Activated naive CD4-positive, alpha-beta T cell treated with anti-CD3 and anti-CD28 coated beads for 36 hours (primary cell): ENCODE results near the gene PTPN1. TPM values are rescaled to one million over a fixed set of nuclear protein-coding genes. Genes with fewer than 3 reads are reported as not detected.

Source experiments
- CTCF ChIA-PET: fragments of 350-600 bp; sonication (Branson Sonifier 250); formaldehyde crosslinking; loops from one replicate; lab custom pipeline; 2021; ENCODE audit warnings: antibody characterized with exemption; lab: Charles Lee
- DNase-seq: peaks from one replicate; pipeline ENCODE4 v3.0.0-alpha.2; 2020
- H3K27ac Mint-ChIP-seq: one replicate; pipeline ENCODE4 v1.8.0; 2021; ENCODE audit warnings: mild to moderate bottlenecking, mixed read lengths
- H3K27me3 Mint-ChIP-seq: one replicate; pipeline ENCODE4 v1.8.0; 2021; ENCODE audit warnings: low read depth, mixed read lengths
- H3K36me3 Mint-ChIP-seq: one replicate; pipeline ENCODE4 v1.8.0; 2021; ENCODE audit warnings: low read depth, mixed read lengths
- H3K4me1 Mint-ChIP-seq: one replicate; pipeline ENCODE4 v1.8.0; 2021; ENCODE audit warnings: low read depth, mixed read lengths
- H3K4me3 Mint-ChIP-seq: one replicate; pipeline ENCODE4 v1.8.0; 2021; ENCODE audit warnings: mild to moderate bottlenecking, moderate library complexity, mixed read lengths
- H3K9me3 Mint-ChIP-seq: one replicate; pipeline ENCODE4 v1.8.0; 2021; ENCODE audit warnings: mixed read lengths
- intact Hi-C: fragments of 100-400 bp; cut with micrococcal nuclease; formaldehyde crosslinking; loops from one replicate; pipeline ENCODE4 v1.15.1; 2023
- total RNA-seq, 2 experiments: library from RNA; stranded (reverse); gene quantifications; one replicate each; pipeline ENCODE4 v1.2.3, GENCODE V29; 2021

PTPN1 gene
- total RNA-seq, 2 experiments from 2014 or later, result 111 to 119 TPM

- H3K4me3 Mint-ChIP-seq, result no peak overlapping the region
- intact Hi-C loops, result no loop called here
- no peaks in the 10 kb centered on the region for H3K36me3 Mint-ChIP-seq
- no peaks in the 10 kb centered on the region for H3K27me3 Mint-ChIP-seq
- no peak for DNase-seq
- H3K4me1 Mint-ChIP-seq, result no peaks in the 10 kb centered on the region
- CTCF ChIA-PET, result no interaction called here
- no peak overlapping the region for H3K27ac Mint-ChIP-seq
- no peaks in the 10 kb centered on the region for H3K9me3 Mint-ChIP-seq
Measured at GRCh38 chr20:50601511-50602431, 91.6 kb downstream of the PTPN1 start.

DNA sequence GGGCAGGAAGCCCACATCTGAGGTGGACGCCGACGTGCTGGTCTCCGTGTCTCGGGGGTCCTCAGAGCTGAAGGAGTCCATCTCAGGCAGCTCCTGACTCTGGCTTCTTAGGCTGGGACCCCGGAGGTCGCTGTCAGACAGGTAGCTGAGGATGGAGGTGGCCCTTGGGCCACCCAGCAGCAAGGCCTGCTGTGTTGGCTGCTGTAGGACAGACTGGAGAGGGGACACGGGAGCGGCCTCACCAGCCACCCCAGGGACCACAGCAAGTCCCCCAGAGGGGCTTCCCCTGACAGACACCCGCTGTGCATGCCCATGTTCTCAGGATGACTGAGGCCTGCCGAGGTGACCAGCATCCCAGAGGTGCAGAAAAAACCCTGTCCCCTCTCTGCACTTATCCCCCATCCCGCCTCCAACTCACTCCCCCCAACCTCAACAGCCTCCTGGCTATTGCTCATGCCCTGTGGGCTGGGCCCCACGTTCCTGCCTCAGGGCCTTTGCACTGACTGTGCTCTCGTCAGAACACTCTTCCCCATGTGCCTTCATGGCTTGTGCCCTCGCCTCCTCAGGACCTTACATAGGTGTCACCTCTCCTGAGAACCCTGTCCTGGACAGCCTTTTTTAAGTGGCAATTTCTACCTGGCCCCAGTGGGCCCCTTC, 92.4 kb downstream of the PTPN1 start:
- Mint-ChIP-seq H3K4me1 (no peaks in the 10 kb centered on the region), H3K36me3 (no peaks in the 10 kb centered on the region), H3K4me3 (no peak overlapping the region), H3K9me3 (no peaks in the 10 kb centered on the region), H3K27me3 (no peaks in the 10 kb centered on the region), H3K27ac (no peak overlapping the region)
- intact Hi-C loops, result no loop called here
- CTCF ChIA-PET, result no interaction called here
- DNase-seq, result no peak

DNA sequence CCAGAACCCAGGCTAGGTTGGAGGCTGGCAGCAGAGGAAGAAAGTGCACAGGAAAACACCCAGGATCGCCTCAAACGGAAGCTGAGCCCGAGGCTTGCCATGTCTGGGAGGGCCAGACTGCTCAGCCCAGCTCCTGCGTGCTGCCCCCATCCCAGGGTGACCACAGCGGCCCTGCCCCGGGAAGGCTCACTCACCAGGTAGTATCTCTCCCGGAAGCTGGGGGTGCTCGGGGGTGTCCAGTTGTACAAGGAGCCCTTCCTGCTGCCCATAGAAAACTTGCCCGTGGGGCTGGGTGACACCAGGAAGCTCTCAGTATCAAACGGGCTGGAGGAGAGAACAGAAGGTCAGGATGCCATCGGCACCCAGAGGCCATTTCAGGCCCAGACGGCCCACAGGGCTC, 94.3 kb downstream of the PTPN1 start:
- no peak for DNase-seq
- intact Hi-C loops, result no loop called here
- Mint-ChIP-seq H3K4me3 (no peak overlapping the region), H3K27me3 (no peaks in the 10 kb centered on the region), H3K27ac (no peak overlapping the region), H3K9me3 (no peaks in the 10 kb centered on the region), H3K4me1 (no peaks in the 10 kb centered on the region), H3K36me3 (no peaks in the 10 kb centered on the region)
- CTCF ChIA-PET, result interaction anchor here (0.7 to 1.2 kb wide), 2 partner anchors 16 to 381 kb away, joined by 5 to 10 read pairs; no protein-coding TSS in a partner anchor

- intact Hi-C loops, result no loop called here
- DNase-seq, result no peak
- Mint-ChIP-seq H3K27me3 (no peaks in the 10 kb centered on the region), H3K36me3 (no peaks in the 10 kb centered on the region), H3K9me3 (no peaks in the 10 kb centered on the region), H3K4me3 (no peak overlapping the region), H3K27ac (no peak overlapping the region), H3K4me1 (no peaks in the 10 kb centered on the region)
- CTCF ChIA-PET, result interaction anchor here (1.2 kb wide), 1 partner anchor 17 kb away, joined by 10 read pairs; no protein-coding TSS in a partner anchor
Measured at GRCh38 chr20:50605136-50605535, 95.0 kb downstream of the PTPN1 start.

DNA sequence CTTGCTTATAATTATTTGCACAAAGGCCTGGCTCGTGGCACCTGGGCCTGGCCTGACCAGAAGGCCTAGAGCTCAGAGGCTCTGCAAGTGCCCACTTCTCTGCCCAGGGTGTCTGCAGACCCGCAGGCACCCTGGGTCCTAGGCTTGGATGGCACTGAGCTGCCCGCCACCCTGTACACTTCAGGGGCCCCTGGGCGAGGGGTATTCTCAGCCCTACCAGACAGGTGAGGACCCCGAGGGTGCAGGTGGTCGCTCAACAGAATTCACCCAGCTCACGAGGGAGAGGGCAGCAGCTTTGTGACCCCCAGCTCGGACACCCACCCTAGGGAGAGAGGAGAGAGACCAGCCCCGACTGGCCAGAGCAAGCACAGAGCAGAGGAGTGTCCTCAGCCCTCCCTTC, 97.3 kb downstream of the PTPN1 start:
- Mint-ChIP-seq H3K9me3 (no peaks in the 10 kb centered on the region), H3K36me3 (no peaks in the 10 kb centered on the region), H3K4me1 (no peaks in the 10 kb centered on the region), H3K4me3 (no peak overlapping the region), H3K27me3 (no peaks in the 10 kb centered on the region), H3K27ac (no peak overlapping the region)
- CTCF ChIA-PET, result interaction anchor here (1.7 kb wide), 1 partner anchor 19 kb away, joined by 6 read pairs; no protein-coding TSS in a partner anchor
- intact Hi-C loops, result no loop called here
- no peak for DNase-seq

GRCh38 chr20:50607850-50608749, 97.9 kb downstream of the PTPN1 start:
- intact Hi-C loops, result no loop called here
- no peaks in the 10 kb centered on the region for H3K27me3 Mint-ChIP-seq
- no peaks in the 10 kb centered on the region for H3K36me3 Mint-ChIP-seq
- H3K4me1 Mint-ChIP-seq, result no peaks in the 10 kb centered on the region
- H3K4me3 Mint-ChIP-seq, result no peak overlapping the region
- CTCF ChIA-PET, result interaction anchor here (1.7 kb wide), 1 partner anchor 19 kb away, joined by 6 read pairs; no protein-coding TSS in a partner anchor
- H3K27ac Mint-ChIP-seq, result no peak overlapping the region
- no peak for DNase-seq
- H3K9me3 Mint-ChIP-seq, result no peaks in the 10 kb centered on the region

GRCh38 chr20:50608750-50609104, 98.5 kb downstream of the PTPN1 start:
- Mint-ChIP-seq H3K36me3 (no peaks in the 10 kb centered on the region), H3K4me1 (no peaks in the 10 kb centered on the region), H3K9me3 (no peaks in the 10 kb centered on the region), H3K4me3 (no peak overlapping the region), H3K27ac (no peak overlapping the region), H3K27me3 (no peaks in the 10 kb centered on the region)
- CTCF ChIA-PET, result interaction anchor here (1.7 kb wide), 1 partner anchor 20 kb away, joined by 6 read pairs; no protein-coding TSS in a partner anchor
- intact Hi-C loops, result no loop called here
- DNase-seq, result no peak

- no peak overlapping the region for H3K4me3 Mint-ChIP-seq
- no peaks in the 10 kb centered on the region for H3K27me3 Mint-ChIP-seq
- no peak overlapping the region for H3K27ac Mint-ChIP-seq
- no peaks in the 10 kb centered on the region for H3K36me3 Mint-ChIP-seq
- intact Hi-C loops, result no loop called here
- H3K9me3 Mint-ChIP-seq, result no peaks in the 10 kb centered on the region
- CTCF ChIA-PET, result no interaction called here
- H3K4me1 Mint-ChIP-seq, result no peaks in the 10 kb centered on the region
- no peak for DNase-seq
Measured at GRCh38 chr20:50609438-50609989, 99.3 kb downstream of the PTPN1 start.

DNA sequence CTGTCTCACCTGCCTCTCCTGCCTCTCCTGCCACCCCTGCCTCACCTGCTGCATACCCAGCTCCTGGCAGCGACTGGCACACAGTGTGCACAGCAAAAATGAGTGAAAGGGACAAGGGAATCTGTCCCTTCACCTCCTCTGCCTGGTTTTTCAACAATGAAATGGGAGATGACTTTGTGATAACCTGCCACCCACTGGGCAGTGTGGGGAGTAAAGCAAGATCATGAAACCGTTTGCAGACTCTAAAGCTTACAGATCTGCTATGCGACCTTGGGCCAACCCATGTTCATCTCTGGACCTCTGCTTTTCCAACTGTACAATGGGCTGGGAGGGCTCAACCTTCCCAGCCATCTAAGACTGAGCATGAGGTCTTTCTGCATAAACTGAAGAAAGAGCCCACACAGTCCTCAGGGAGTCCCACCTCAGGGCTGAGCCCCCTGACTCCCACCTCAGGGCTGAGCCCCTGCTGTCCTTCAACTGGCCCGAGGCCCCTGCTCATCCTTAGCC, 100.1 kb downstream of the PTPN1 start:
- CTCF ChIA-PET, result no interaction called here
- H3K36me3 Mint-ChIP-seq, result no peaks in the 10 kb centered on the region
- intact Hi-C loops, result no loop called here

GRCh38 chr20:50611128-50611810, 101.1 kb downstream of the PTPN1 start:
- H3K36me3 Mint-ChIP-seq, result no peaks in the 10 kb centered on the region
- H3K9me3 Mint-ChIP-seq, result no peaks in the 10 kb centered on the region
- no peak for DNase-seq
- H3K4me1 Mint-ChIP-seq, result no peaks in the 10 kb centered on the region
- H3K27me3 Mint-ChIP-seq, result no peaks in the 10 kb centered on the region
- no peak overlapping the region for H3K4me3 Mint-ChIP-seq
- H3K27ac Mint-ChIP-seq, result no peak overlapping the region
- CTCF ChIA-PET, result interaction anchor here (1.1 kb wide), 1 partner anchor 25 kb away, joined by 4 read pairs; no protein-coding TSS in a partner anchor
- intact Hi-C loops, result no loop called here

More for the DNA sequence above, 100.1 kb downstream of the PTPN1 start:
- peak; percentile 14 for DNase-seq
- Mint-ChIP-seq H3K27ac (no peak overlapping the region), H3K4me1 (no peaks in the 10 kb centered on the region), H3K27me3 (no peaks in the 10 kb centered on the region), H3K9me3 (no peaks in the 10 kb centered on the region), H3K4me3 (no peak overlapping the region)
